Measurements from ENCODE around the gene MACIR. TPM values are rescaled to one million over a fixed set of nuclear protein-coding genes. Genes with fewer than 3 reads are reported as not detected.

MACIR gene
- total and polyA plus RNA-seq, 10 of the 15 experiments (the other 5 are each of a cell fraction or from before 2014, with no cell fraction given): 2.1 to 16.1 (median 10.8) TPM

DNA sequence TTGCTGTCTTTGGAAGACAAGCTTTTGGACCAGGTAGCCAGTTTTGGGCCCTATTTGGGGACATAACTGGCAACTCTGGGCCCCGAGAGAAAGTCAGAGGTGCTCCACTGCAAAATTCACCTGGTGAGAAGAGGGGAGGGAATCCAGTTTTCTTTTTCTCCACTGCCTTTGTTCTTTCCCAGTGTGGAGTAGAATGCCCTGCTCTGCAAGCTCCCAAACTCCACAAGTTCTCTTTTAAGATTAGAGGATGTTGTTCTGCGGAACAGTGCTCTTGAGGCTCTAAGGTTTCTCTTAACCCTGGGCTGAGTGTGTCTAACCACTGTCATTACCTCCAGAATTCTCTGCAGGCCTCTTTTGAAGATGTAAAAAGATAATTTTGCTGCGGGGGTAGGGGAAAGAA lies 25.3 kb downstream of the MACIR start (continued):
- TF ChIP-seq, protein P1, sequence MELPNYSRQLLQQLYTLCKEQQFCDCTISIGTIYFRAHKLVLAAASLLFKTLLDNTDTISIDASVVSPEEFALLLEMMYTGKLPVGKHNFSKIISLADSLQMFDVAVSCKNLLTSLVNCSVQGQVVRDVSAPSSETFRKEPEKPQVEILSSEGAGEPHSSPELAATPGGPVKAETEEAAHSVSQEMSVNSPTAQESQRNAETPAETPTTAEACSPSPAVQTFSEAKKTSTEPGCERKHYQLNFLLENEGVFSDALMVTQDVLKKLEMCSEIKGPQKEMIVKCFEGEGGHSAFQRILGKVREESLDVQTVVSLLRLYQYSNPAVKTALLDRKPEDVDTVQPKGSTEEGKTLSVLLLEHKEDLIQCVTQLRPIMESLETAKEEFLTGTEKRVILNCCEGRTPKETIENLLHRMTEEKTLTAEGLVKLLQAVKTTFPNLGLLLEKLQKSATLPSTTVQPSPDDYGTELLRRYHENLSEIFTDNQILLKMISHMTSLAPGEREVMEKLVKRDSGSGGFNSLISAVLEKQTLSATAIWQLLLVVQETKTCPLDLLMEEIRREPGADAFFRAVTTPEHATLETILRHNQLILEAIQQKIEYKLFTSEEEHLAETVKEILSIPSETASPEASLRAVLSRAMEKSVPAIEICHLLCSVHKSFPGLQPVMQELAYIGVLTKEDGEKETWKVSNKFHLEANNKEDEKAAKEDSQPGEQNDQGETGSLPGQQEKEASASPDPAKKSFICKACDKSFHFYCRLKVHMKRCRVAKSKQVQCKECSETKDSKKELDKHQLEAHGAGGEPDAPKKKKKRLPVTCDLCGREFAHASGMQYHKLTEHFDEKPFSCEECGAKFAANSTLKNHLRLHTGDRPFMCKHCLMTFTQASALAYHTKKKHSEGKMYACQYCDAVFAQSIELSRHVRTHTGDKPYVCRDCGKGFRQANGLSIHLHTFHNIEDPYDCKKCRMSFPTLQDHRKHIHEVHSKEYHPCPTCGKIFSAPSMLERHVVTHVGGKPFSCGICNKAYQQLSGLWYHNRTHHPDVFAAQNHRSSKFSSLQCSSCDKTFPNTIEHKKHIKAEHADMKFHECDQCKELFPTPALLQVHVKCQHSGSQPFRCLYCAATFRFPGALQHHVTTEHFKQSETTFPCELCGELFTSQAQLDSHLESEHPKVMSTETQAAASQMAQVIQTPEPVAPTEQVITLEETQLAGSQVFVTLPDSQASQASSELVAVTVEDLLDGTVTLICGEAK (IDR thresholded peaks at IDR 0.05; ENCODE audit: borderline replicate concordance): no peak
- no peak for TF ChIP-seq ATF7 (IDR thresholded peaks at IDR 0.05; ENCODE audit: low read depth)
- TF ChIP-seq, protein P2, sequence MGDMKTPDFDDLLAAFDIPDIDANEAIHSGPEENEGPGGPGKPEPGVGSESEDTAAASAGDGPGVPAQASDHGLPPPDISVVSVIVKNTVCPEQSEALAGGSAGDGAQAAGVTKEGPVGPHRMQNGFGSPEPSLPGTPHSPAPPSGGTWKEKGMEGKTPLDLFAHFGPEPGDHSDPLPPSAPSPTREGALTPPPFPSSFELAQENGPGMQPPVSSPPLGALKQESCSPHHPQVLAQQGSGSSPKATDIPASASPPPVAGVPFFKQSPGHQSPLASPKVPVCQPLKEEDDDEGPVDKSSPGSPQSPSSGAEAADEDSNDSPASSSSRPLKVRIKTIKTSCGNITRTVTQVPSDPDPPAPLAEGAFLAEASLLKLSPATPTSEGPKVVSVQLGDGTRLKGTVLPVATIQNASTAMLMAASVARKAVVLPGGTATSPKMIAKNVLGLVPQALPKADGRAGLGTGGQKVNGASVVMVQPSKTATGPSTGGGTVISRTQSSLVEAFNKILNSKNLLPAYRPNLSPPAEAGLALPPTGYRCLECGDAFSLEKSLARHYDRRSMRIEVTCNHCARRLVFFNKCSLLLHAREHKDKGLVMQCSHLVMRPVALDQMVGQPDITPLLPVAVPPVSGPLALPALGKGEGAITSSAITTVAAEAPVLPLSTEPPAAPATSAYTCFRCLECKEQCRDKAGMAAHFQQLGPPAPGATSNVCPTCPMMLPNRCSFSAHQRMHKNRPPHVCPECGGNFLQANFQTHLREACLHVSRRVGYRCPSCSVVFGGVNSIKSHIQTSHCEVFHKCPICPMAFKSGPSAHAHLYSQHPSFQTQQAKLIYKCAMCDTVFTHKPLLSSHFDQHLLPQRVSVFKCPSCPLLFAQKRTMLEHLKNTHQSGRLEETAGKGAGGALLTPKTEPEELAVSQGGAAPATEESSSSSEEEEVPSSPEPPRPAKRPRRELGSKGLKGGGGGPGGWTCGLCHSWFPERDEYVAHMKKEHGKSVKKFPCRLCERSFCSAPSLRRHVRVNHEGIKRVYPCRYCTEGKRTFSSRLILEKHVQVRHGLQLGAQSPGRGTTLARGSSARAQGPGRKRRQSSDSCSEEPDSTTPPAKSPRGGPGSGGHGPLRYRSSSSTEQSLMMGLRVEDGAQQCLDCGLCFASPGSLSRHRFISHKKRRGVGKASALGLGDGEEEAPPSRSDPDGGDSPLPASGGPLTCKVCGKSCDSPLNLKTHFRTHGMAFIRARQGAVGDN (IDR thresholded peaks at IDR 0.05): no peak
- TF ChIP-seq NRF1 (conservative IDR thresholded peaks at IDR 0.05; ENCODE audit: low read depth, low read length): no peak
- TF ChIP-seq POLR2A (IDR thresholded peaks at IDR 0.05; ENCODE audit: low read depth, low read length): no peak
- TF ChIP-seq RB1 (IDR thresholded peaks at IDR 0.05; ENCODE audit: borderline replicate concordance): no peak
- TF ChIP-seq EED (IDR thresholded peaks at IDR 0.05; ENCODE audit: low read depth): no peak
